Measurements from ENCODE around the gene TRAF3IP1.

DNA sequence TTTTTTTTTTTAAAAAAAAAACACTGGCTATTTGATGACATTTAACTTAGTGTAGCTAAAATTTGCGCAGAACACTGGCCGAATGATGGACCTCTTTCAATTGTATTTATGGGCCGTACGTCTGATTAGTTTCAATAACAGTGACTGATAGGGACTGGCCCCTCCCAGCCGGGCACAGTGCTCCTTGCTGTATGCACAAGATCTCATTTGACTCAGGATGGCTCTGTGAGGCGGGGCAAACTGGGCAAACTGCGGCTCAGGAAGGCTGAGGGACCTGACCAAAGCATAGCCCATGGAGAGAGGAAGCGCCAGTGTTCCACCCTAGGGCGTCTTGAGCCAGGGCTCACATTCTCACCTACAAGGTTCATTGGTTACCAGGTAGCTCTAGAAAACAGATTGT, 21.2 kb downstream of the TRAF3IP1 start:
- no peak for TF ChIP-seq POLR2AphosphoS5 (IDR thresholded peaks at IDR 0.05)
- TF ChIP-seq, protein P1, sequence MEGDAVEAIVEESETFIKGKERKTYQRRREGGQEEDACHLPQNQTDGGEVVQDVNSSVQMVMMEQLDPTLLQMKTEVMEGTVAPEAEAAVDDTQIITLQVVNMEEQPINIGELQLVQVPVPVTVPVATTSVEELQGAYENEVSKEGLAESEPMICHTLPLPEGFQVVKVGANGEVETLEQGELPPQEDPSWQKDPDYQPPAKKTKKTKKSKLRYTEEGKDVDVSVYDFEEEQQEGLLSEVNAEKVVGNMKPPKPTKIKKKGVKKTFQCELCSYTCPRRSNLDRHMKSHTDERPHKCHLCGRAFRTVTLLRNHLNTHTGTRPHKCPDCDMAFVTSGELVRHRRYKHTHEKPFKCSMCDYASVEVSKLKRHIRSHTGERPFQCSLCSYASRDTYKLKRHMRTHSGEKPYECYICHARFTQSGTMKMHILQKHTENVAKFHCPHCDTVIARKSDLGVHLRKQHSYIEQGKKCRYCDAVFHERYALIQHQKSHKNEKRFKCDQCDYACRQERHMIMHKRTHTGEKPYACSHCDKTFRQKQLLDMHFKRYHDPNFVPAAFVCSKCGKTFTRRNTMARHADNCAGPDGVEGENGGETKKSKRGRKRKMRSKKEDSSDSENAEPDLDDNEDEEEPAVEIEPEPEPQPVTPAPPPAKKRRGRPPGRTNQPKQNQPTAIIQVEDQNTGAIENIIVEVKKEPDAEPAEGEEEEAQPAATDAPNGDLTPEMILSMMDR (IDR thresholded peaks at IDR 0.05), result no peak
- TF ChIP-seq POLR2A (IDR thresholded peaks at IDR 0.05), result no peak
